GM23248 (cell line): ENCODE data around the gene NOVA2. TPM values are rescaled to one million over a fixed set of nuclear protein-coding genes. Genes with fewer than 3 reads are reported as not detected.

Experiments used
- DNase-seq: peaks from one replicate; pipeline ENCODE4 v3.0.0-alpha.2; 2015
- H2AFZ ChIP-seq: fragments of 200-600 bp; sonication (generic); 2 replicates; pipeline ENCODE4 v1.6.1; 2016; ENCODE audit warnings: antibody characterized with exemption
- H3F3A ChIP-seq: fragments of 200-600 bp; sonication (generic); 2 replicates; pipeline ENCODE4 v1.6.1; 2016; ENCODE audit warnings: mild to moderate bottlenecking, antibody characterized with exemption, mixed run types; ENCODE audit not compliant: insufficient read depth
- H3K27ac ChIP-seq: fragments of 200-600 bp; sonication (generic); 2 replicates; pipeline ENCODE4 v1.5.1; 2016; ENCODE audit warnings: mild to moderate bottlenecking
- H3K27me3 ChIP-seq: fragments of 200-600 bp; sonication (generic); replicated peaks from 2 replicates; pipeline ENCODE4 v1.6.1; 2016; ENCODE audit warnings: mild to moderate bottlenecking; ENCODE audit not compliant: insufficient read depth
- H3K36me3 ChIP-seq: fragments of 200-600 bp; sonication (generic); 2 replicates; pipeline ENCODE4 v1.6.1; 2016; ENCODE audit warnings: low read depth, mild to moderate bottlenecking
- H3K4me1 ChIP-seq: fragments of 200-600 bp; sonication (generic); 2 replicates; pipeline ENCODE4 v1.6.1; 2016; ENCODE audit warnings: mild to moderate bottlenecking; ENCODE audit not compliant: insufficient read depth
- H3K4me2 ChIP-seq: fragments of 200-600 bp; sonication (generic); one replicate; pipeline ENCODE4 v1.6.1; 2016; ENCODE audit warnings: mild to moderate bottlenecking; ENCODE audit not compliant: unreplicated experiment
- H3K4me3 ChIP-seq: fragments of 200-600 bp; sonication (generic); 2 replicates; pipeline ENCODE4 v1.5.1; 2016; ENCODE audit warnings: mild to moderate bottlenecking
- H3K79me2 ChIP-seq: fragments of 200-600 bp; sonication (generic); 2 replicates; pipeline ENCODE4 v1.6.1; 2016; ENCODE audit warnings: mild to moderate bottlenecking; ENCODE audit not compliant: insufficient read depth
- H3K9ac ChIP-seq: fragments of 200-600 bp; sonication (generic); 2 replicates; pipeline ENCODE4 v1.6.1; 2016; ENCODE audit warnings: mild to moderate bottlenecking
- H3K9me2 ChIP-seq: fragments of 200-600 bp; sonication (generic); 2 replicates; pipeline ENCODE4 v1.6.1; 2016; ENCODE audit warnings: mixed run types, mild to moderate bottlenecking, moderate library complexity; ENCODE audit not compliant: insufficient read depth
- H3K9me3 ChIP-seq: fragments of 200-600 bp; sonication (generic); one replicate; pipeline ENCODE4 v1.6.1; 2017; ENCODE audit warnings: low read depth
- H4K20me1 ChIP-seq: fragments of 200-600 bp; sonication (generic); 2 replicates; pipeline ENCODE4 v1.6.0; 2016; ENCODE audit not compliant: insufficient read depth
- EZH2 ChIP-seq: fragments of 200-600 bp; sonication (generic); IDR thresholded peaks from 2 replicates; pipeline ENCODE4 v1.6.1; 2018; ENCODE audit warnings: antibody characterized with exemption, mild to moderate bottlenecking; ENCODE audit not compliant: insufficient read depth, poor library complexity, severe bottlenecking
- EZH2phosphoT487 ChIP-seq: fragments of 200-600 bp; sonication (generic); IDR thresholded peaks from 2 replicates; pipeline ENCODE4 v1.6.1; 2018; ENCODE audit warnings: antibody characterized with exemption, moderate library complexity, mild to moderate bottlenecking, low read depth; ENCODE audit not compliant: insufficient read depth
- WGBS, 2 experiments: methylation state at CpG; one replicate each; pipeline ENCODE4 v1.1.6; 2015 to 2017; ENCODE audit warnings: low lambda C conversion rate in 2 of 2, low coverage in 1 of 2; ENCODE audit errors: missing lambda C conversion rate in 2 of 2; 5-methylcytosine and 5-hydroxymethylcytosine counted together
- in situ Hi-C: fragments of 300-500 bp; cut with MboI; formaldehyde crosslinking; loops from 2 replicates; pipeline ENCODE4 v1.15.0; 2020
- polyA plus RNA-seq: library from polyadenylated mRNA; unstranded; fragments of >200 nt; fragmentation: Nextera tagmentation; extraction: Ambion mirVana; gene quantifications from 2 replicates; pipeline ENCODE4 v1.2.1, GENCODE V29; 2016
- total RNA-seq: library from RNA; depleted of rRNA; stranded (reverse); fragments of >200 nt; shearing (Covaris generic); gene quantifications from 2 replicates; pipeline ENCODE4 v1.2.3, GENCODE V29; 2014

The NOVA2 gene
- total and polyA plus RNA-seq, 2 experiments from 2014 or later, result not detected

GRCh38 chr19:45918721-45919120, 54.9 kb downstream of the NOVA2 start:
- WGBS, 2 experiments, result 24 to 32% methylated on average over 4 of the region's 4 CpGs
- Histone ChIP-seq H4K20me1 (no peaks in the 10 kb centered on the region), H3K9me2 (no peaks in the 10 kb centered on the region), H3K9ac (no peak overlapping the region), H3K4me2 (no peak overlapping the region), H3K4me3 (no peak overlapping the region), H3F3A (no peaks in the 10 kb centered on the region), H3K9me3 (no peaks in the 10 kb centered on the region), H3K4me1 (no peaks in the 10 kb centered on the region), H3K27me3 (peaks cover 14% of the 10 kb centered on the region; the same call in 1 of the 2 replicates), H3K27ac (no peak overlapping the region), H3K36me3 (no peaks in the 10 kb centered on the region), H3K79me2 (no peaks in the 10 kb centered on the region), H2AFZ (no peak overlapping the region)
- TF ChIP-seq EZH2 (no peak), EZH2phosphoT487 (no peak)
- in situ Hi-C loops, result no loop called here
- DNase-seq, result no peak

- no peak overlapping the region for H3K27ac ChIP-seq
- no peaks in the 10 kb centered on the region for H3K79me2 ChIP-seq
- H4K20me1 ChIP-seq, result no peaks in the 10 kb centered on the region
- no peaks in the 10 kb centered on the region for H3F3A ChIP-seq
- no peak for DNase-seq
- no peaks in the 10 kb centered on the region for H3K9me2 ChIP-seq
- no peaks in the 10 kb centered on the region for H3K36me3 ChIP-seq
- H3K4me2 ChIP-seq, result no peak overlapping the region
- H3K9ac ChIP-seq, result no peak overlapping the region
- peaks cover 14% of the 10 kb centered on the region; the same call in 1 of the 2 replicates for H3K27me3 ChIP-seq
- no peak for TF ChIP-seq EZH2phosphoT487
- no peak for TF ChIP-seq EZH2
- H3K4me1 ChIP-seq, result no peaks in the 10 kb centered on the region
- in situ Hi-C loops, result no loop called here
- H2AFZ ChIP-seq, result no peak overlapping the region
- WGBS, 2 experiments, result 37 to 43% methylated on average over 4 of the region's 4 CpGs
- no peak overlapping the region for H3K4me3 ChIP-seq
- no peaks in the 10 kb centered on the region for H3K9me3 ChIP-seq
Measured at GRCh38 chr19:45917421-45918091, 56.1 kb downstream of the NOVA2 start.

GRCh38 chr19:45913874-45914830, 59.5 kb downstream of the NOVA2 start, which contains the start of gene NANOS2:
TSS of gene NANOS2 (minus strand) at chr19:45914778. CDS start at chr19:45914693, 85 bp downstream.
- H3K79me2 ChIP-seq, result no peaks in the 10 kb centered on the region
- H3K9me3 ChIP-seq, result no peaks in the 10 kb centered on the region
- no peak within 1 kb of the TSS for H3K4me3 ChIP-seq
- in situ Hi-C loops, result no loop called here
- no peaks in the 10 kb centered on the region for H3F3A ChIP-seq
- no peaks in the 10 kb centered on the region for H3K4me1 ChIP-seq
- no peaks in the 10 kb centered on the region for H3K36me3 ChIP-seq
- H3K27me3 ChIP-seq, result peaks cover 15% of the 10 kb centered on the region; the same call in 1 of the 2 replicates
- WGBS, 2 experiments, result 56 to 61% methylated on average over 32 to 40 of the region's 44 CpGs
- no peak for TF ChIP-seq EZH2
- no peak for TF ChIP-seq EZH2phosphoT487
- no peaks in the 10 kb centered on the region for H4K20me1 ChIP-seq
- H3K4me2 ChIP-seq, result no peak within 1 kb of the TSS
- no peaks in the 10 kb centered on the region for H3K9me2 ChIP-seq
- no peak for DNase-seq
- H3K27ac ChIP-seq, result no peak within 1 kb of the TSS
- H2AFZ ChIP-seq, result no peak within 1 kb of the TSS
- no peak within 1 kb of the TSS for H3K9ac ChIP-seq

GRCh38 chr19:45911291-45911690, 62.4 kb downstream of the NOVA2 start:
- Histone ChIP-seq H4K20me1 (no peaks in the 10 kb centered on the region), H3K79me2 (no peaks in the 10 kb centered on the region), H3K27ac (no peak overlapping the region), H3K9me3 (no peaks in the 10 kb centered on the region), H2AFZ (no peak overlapping the region), H3K36me3 (no peaks in the 10 kb centered on the region), H3K9me2 (no peaks in the 10 kb centered on the region), H3K9ac (no peak overlapping the region), H3K4me3 (no peak overlapping the region), H3K4me1 (0 out of 2 replicates have a peak, but pooled peaks cover 3% of the 10 kb centered on the region), H3K27me3 (0 out of 2 replicates have a peak, but pooled peaks cover 7% of the 10 kb centered on the region), H3F3A (peaks cover 5% of the 10 kb centered on the region; the same call in 1 of the 2 replicates), H3K4me2 (no peak overlapping the region)
- 55% methylated on average over 8 of the region's 8 CpGs for WGBS, 2 experiments
- no peak for DNase-seq
- in situ Hi-C loops, result no loop called here
- TF ChIP-seq EZH2phosphoT487, result no peak
- TF ChIP-seq EZH2, result no peak
